OCI-LY3 (cell line): ENCODE measurements around the gene SLC39A5.

ENCODE experiments used
- EZH2phosphoT487 ChIP-seq: fragments of 200-600 bp; shearing (Covaris generic); IDR thresholded peaks from 2 replicates; pipeline ENCODE4 v1.6.1; 2018; ENCODE audit warnings: antibody characterized with exemption, mixed run types, low read depth
- TF ChIP-seq, protein P1 (sequence below): fragments of 200-600, 300-600 bp; sonication (generic); IDR thresholded peaks from 2 replicates; pipeline ENCODE4 v1.5.1; 2014; ENCODE audit warnings: antibody characterized with exemption, low read length, low read depth

DNA sequence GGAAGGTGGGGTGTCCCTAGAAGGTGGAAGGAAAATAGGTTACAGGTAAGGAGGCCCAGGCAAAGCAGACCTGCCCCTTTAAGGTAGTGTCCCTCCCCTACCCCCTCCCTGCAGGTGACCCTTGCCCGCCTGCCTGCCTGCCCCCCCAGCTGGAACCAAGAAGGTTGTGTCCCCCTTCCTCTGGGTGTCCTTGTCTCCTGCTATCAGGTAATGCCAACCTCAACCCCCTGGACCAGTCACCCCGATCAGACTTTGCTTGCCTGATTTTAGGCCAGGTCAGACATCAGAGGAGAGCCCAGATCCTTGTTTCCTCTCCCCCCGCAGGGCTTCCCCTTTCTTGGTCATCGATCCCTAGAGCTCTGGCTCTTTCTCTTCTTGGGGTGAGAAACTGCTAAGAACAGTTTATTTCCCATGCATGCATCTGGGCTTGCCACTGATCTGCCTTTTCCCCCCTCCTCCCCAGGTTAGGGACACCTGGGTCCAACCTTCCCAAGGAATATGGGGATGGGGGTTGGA is at the start of gene SLC39A5:
- TF ChIP-seq, protein P1, sequence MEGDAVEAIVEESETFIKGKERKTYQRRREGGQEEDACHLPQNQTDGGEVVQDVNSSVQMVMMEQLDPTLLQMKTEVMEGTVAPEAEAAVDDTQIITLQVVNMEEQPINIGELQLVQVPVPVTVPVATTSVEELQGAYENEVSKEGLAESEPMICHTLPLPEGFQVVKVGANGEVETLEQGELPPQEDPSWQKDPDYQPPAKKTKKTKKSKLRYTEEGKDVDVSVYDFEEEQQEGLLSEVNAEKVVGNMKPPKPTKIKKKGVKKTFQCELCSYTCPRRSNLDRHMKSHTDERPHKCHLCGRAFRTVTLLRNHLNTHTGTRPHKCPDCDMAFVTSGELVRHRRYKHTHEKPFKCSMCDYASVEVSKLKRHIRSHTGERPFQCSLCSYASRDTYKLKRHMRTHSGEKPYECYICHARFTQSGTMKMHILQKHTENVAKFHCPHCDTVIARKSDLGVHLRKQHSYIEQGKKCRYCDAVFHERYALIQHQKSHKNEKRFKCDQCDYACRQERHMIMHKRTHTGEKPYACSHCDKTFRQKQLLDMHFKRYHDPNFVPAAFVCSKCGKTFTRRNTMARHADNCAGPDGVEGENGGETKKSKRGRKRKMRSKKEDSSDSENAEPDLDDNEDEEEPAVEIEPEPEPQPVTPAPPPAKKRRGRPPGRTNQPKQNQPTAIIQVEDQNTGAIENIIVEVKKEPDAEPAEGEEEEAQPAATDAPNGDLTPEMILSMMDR: no peak
- TF ChIP-seq EZH2phosphoT487: no peak
